Endometrium (tissue), 2 donors: ENCODE measurements around the gene ANHX.

Source experiments
- FAIRE-seq: peaks from 2 replicates; lab custom pipeline; 2012; peaks lifted over from hg19 to GRCh38; lab: Jason Lieb, UNC
- donor health status: control.
- donor health status: control.

Gene ANHX

GRCh38 chr12:133202493-133203343 lies 33.0 kb downstream of the ANHX start:
- FAIRE-seq, result no peak

- FAIRE-seq, result no peak
Observed at GRCh38 chr12:133201888-133202287, 33.8 kb downstream of the ANHX start.

- FAIRE-seq, result no peak
Observed at GRCh38 chr12:133192847-133193246, 42.8 kb downstream of the ANHX start.

- FAIRE-seq, result no peak
Observed at GRCh38 chr12:133190176-133190575, 45.5 kb downstream of the ANHX start.

- FAIRE-seq, result peak; percentile 76
Observed at GRCh38 chr12:133181238-133181959, 54.3 kb downstream of the ANHX start, which contains the start of gene ZNF268. Gene ZNF268 (plus strand): TSS chr12:133181495. CDS start chr12:133181998, 503 bp downstream.

- peak; percentile 8 for FAIRE-seq
Observed at GRCh38 chr12:133180669-133181068, 55.0 kb downstream of the ANHX start.

- no peak for FAIRE-seq
Observed at GRCh38 chr12:133174901-133175300, 60.8 kb downstream of the ANHX start.

- FAIRE-seq, result no peak
Observed at GRCh38 chr12:133172491-133172890, 63.2 kb downstream of the ANHX start.
